H1 (cell line): ENCODE results near the gene GRAP. TPM values are rescaled to one million over a fixed set of nuclear protein-coding genes. Genes with fewer than 3 reads are reported as not detected.
"Not testable (repeated sequence)": the region's sequence is repeated elsewhere in the genome, so short reads cannot be mapped to it uniquely, and the experiment has no call there.

Source experiments
- CTCF ChIA-PET: fragments of 300-600 bp; sonication (Branson Sonifier 250); formaldehyde crosslinking; loops from one replicate; lab custom pipeline; 2021; ENCODE audit not compliant: partially characterized antibody; lab: Charles Lee
- POLR2A ChIA-PET: fragments of 300-600 bp; sonication (Branson Sonifier 250); formaldehyde crosslinking; loops from one replicate; lab custom pipeline; 2021; ENCODE audit warnings: inconsistent platforms; ENCODE audit not compliant: partially characterized antibody; lab: Charles Lee
- DNase-seq, 2 experiments: peaks; one replicate each; pipeline versions ENCODE4 v3.0.0 to v3.0.0-alpha.2; 2010 to 2022; ENCODE audit warnings: low spot score in 2 of 2, low read depth in 1 of 2, mixed read lengths in 1 of 2
- FAIRE-seq: peaks from 2 replicates; lab custom pipeline; 2011; peaks lifted over from hg19 to GRCh38; lab: Jason Lieb, UNC
- H2AFZ ChIP-seq: 2 replicates; pipeline ENCODE4 v1.8.1; 2012; ENCODE audit warnings: low read length, inconsistent platforms
- H2AK5ac ChIP-seq: 2 replicates; pipeline ENCODE4 v1.6.1; 2013; ENCODE audit warnings: low read depth, low read length
- H2BK120ac ChIP-seq: replicated peaks from 2 replicates; pipeline ENCODE3; 2013; ENCODE audit warnings: low read depth, low read length, inconsistent platforms
- H2BK12ac ChIP-seq: 2 replicates; pipeline ENCODE4 v1.6.1; 2013; ENCODE audit warnings: low read depth, low read length
- H2BK15ac ChIP-seq: 2 replicates; pipeline ENCODE4 v1.6.1; 2013; ENCODE audit warnings: low read length
- H2BK20ac ChIP-seq: 2 replicates; pipeline ENCODE4 v1.6.1; 2013; ENCODE audit warnings: low read length
- H2BK5ac ChIP-seq: 2 replicates; pipeline ENCODE4 v1.6.1; 2013; ENCODE audit warnings: low read depth, low read length
- H3K14ac ChIP-seq: 2 replicates; pipeline ENCODE4 v1.6.1; 2013; ENCODE audit warnings: inconsistent platforms; ENCODE audit not compliant: insufficient read length
- H3K18ac ChIP-seq: 2 replicates; pipeline ENCODE4 v1.6.1; 2013; ENCODE audit warnings: low read length; ENCODE audit errors: extremely low read depth
- H3K23ac ChIP-seq: 2 replicates; pipeline ENCODE4 v1.6.1; 2013; ENCODE audit warnings: inconsistent platforms; ENCODE audit not compliant: insufficient read length
- H3K23me2 ChIP-seq: 2 replicates; pipeline ENCODE4 v1.6.1; 2013; ENCODE audit warnings: low read depth, low read length
- H3K27ac ChIP-seq: 2 replicates; pipeline ENCODE4 v1.6.1; 2011; ENCODE audit warnings: low read depth, low read length, inconsistent platforms
- H3K27me3 ChIP-seq, 4 experiments: replicated peaks in 1 of 4; 1 replicate in 1 of 4; 2 replicates in 3 of 4; pipeline versions ENCODE4 v1.6.1 to v1.8.1; 2011 to 2013; ENCODE audit warnings: low read length in 3 of 4, mild to moderate bottlenecking in 3 of 4, inconsistent platforms in 2 of 4, mixed read lengths in 2 of 4, moderate library complexity in 1 of 4; ENCODE audit not compliant: control insufficient read depth in 3 of 4, insufficient read depth in 3 of 4; ENCODE audit errors: extremely low read depth in 1 of 4
- H3K36me3 ChIP-seq, 4 experiments: 2 replicates each; pipeline versions ENCODE4 v1.6.1 to v1.8.1; 2011 to 2013; ENCODE audit warnings: mild to moderate bottlenecking in 4 of 4, low read length in 3 of 4, moderate library complexity in 2 of 4, control low read depth in 1 of 4, inconsistent platforms in 1 of 4; ENCODE audit not compliant: insufficient read depth in 4 of 4, control insufficient read depth in 2 of 4
- H3K4ac ChIP-seq: replicated peaks from 2 replicates; pipeline ENCODE3; 2013; ENCODE audit warnings: low read length, low read depth, mixed read lengths, inconsistent platforms; ENCODE audit not compliant: insufficient read length
- H3K4me1 ChIP-seq, 4 experiments: replicated peaks in 1 of 4; 1 replicate in 1 of 4; 2 replicates in 3 of 4; pipeline versions ENCODE4 v1.6.1 to v1.8.1; 2011 to 2013; ENCODE audit warnings: low read length in 3 of 4, inconsistent platforms in 2 of 4, mixed read lengths in 1 of 4; ENCODE audit not compliant: insufficient read depth in 4 of 4, control insufficient read depth in 3 of 4
- H3K4me2 ChIP-seq, 2 experiments: 2 replicates each; pipeline versions ENCODE4 v1.6.1 to v1.8.1; 2011 to 2013; ENCODE audit warnings: low read depth in 2 of 2, low read length in 2 of 2, control low read depth in 1 of 2, inconsistent platforms in 1 of 2, mild to moderate bottlenecking in 1 of 2; ENCODE audit not compliant: insufficient read depth in 1 of 2
- H3K4me3 ChIP-seq, 4 experiments: fragments of 200-600, 300-600 bp in 1 of 4; sonication (generic), shearing (Covaris generic), sonication (Bioruptor Twin) in 1 of 4; 2 replicates each; pipeline versions ENCODE4 v1.5.1 to v1.8.1; 2011 to 2016; ENCODE audit warnings: low read length in 4 of 4, low read depth in 3 of 4, control low read depth in 2 of 4, inconsistent platforms in 2 of 4, mild to moderate bottlenecking in 2 of 4, mixed read lengths in 1 of 4, moderate library complexity in 1 of 4; ENCODE audit not compliant: insufficient read depth in 2 of 4; ENCODE audit errors: extremely low read depth in 1 of 4
- H3K56ac ChIP-seq: replicated peaks from 2 replicates; pipeline ENCODE3; 2013; ENCODE audit warnings: low read depth, mild to moderate bottlenecking, mixed read lengths, low read length, inconsistent platforms; ENCODE audit not compliant: insufficient read length
- H3K79me1 ChIP-seq: 2 replicates; pipeline ENCODE4 v1.6.1; 2013; ENCODE audit warnings: low read depth, low read length, control low read depth
- H3K79me2 ChIP-seq, 2 experiments: 2 replicates each; pipeline versions ENCODE4 v1.6.1 to v1.8.1; 2012 to 2013; ENCODE audit warnings: low read length in 2 of 2, mild to moderate bottlenecking in 2 of 2, inconsistent platforms in 1 of 2; ENCODE audit not compliant: insufficient read depth in 2 of 2, control insufficient read depth in 1 of 2
- H3K9ac ChIP-seq, 4 experiments: replicated peaks in 1 of 4; 1 replicate in 1 of 4; 2 replicates in 3 of 4; pipeline versions ENCODE4 v1.6.1 to v1.8.1; 2011 to 2013; ENCODE audit warnings: low read depth in 3 of 4, low read length in 3 of 4, control low read depth in 2 of 4, mild to moderate bottlenecking in 2 of 4, moderate library complexity in 2 of 4, inconsistent platforms in 1 of 4; ENCODE audit errors: extremely low read depth in 1 of 4
- H3K9me3 ChIP-seq, 2 experiments: 2 replicates each; pipeline versions ENCODE4 v1.6.1 to v1.8.1; 2012 to 2013; ENCODE audit warnings: mild to moderate bottlenecking in 2 of 2, moderate library complexity in 2 of 2, control low read depth in 1 of 2, inconsistent platforms in 1 of 2, low read depth in 1 of 2, low read length in 1 of 2, mixed read lengths in 1 of 2; ENCODE audit not compliant: insufficient read depth in 2 of 2
- H4K20me1 ChIP-seq, 2 experiments: replicated peaks in 1 of 2; 2 replicates each; pipeline versions ENCODE3 to v1.8.1; 2011 to 2013; ENCODE audit warnings: inconsistent platforms in 2 of 2, low read length in 2 of 2, mild to moderate bottlenecking in 1 of 2; ENCODE audit not compliant: insufficient read depth in 2 of 2, control insufficient read depth in 1 of 2
- H4K5ac ChIP-seq: 2 replicates; pipeline ENCODE4 v1.6.1; 2013; ENCODE audit warnings: low read length, low read depth, mixed read lengths, inconsistent platforms; ENCODE audit not compliant: insufficient read length
- H4K8ac ChIP-seq: 2 replicates; pipeline ENCODE4 v1.8.0; 2013; ENCODE audit warnings: mild to moderate bottlenecking, moderate library complexity, low read length, inconsistent platforms; ENCODE audit not compliant: insufficient read depth; ENCODE audit errors: extremely low read depth
- H4K91ac ChIP-seq: replicated peaks from 2 replicates; pipeline ENCODE3; 2013; ENCODE audit warnings: low read length, mixed read lengths, inconsistent platforms; ENCODE audit not compliant: insufficient read length
- WGBS, 2 experiments: shearing (Covaris generic) in 1 of 2; methylation state at CpG; one replicate each; pipeline versions ENCODE4 v1.1.6 to v1.1.7; 2013 to 2015; ENCODE audit warnings: low lambda C conversion rate in 2 of 2, mixed read lengths in 2 of 2, inconsistent platforms in 1 of 2, low coverage in 1 of 2, missing lambda C conversion rate in 1 of 2; ENCODE audit not compliant: insufficient replicate concordance in 2 of 2, insufficient coverage in 1 of 2, insufficient read length in 1 of 2; ENCODE audit errors: extremely low coverage in 1 of 2, missing lambda C conversion rate in 1 of 2; 5-methylcytosine and 5-hydroxymethylcytosine counted together
- long read RNA-seq, 2 experiments: library from RNA in 1 of 2; library from capped mRNA in 1 of 2; stranded (forward); transcript quantifications; one replicate each; pipeline ENCODE4 v2.0.0, GENCODE V29; 2021; ENCODE audit warnings: inconsistent platforms in 1 of 2
- polyA minus RNA-seq, 3 experiments: library from RNA; depleted of rRNA, polyadenylated mRNA; stranded (reverse); fragments of >200 nt; gene quantifications; 1 replicate in 2 of 3; 2 replicates in 1 of 3; pipeline ENCODE4 v1.2.3, GENCODE V29; 2011
- polyA plus RNA-seq, 7 experiments: library from polyadenylated mRNA; depleted of rRNA in 3 of 7; stranded (reverse) in 5 of 7; unstranded in 2 of 7; fragments of >200 nt in 5 of 7; fragments of 200-250 nt in 2 of 7; gene quantifications; 1 replicate in 5 of 7; 2 replicates in 1 of 7; 4 replicates in 1 of 7; pipeline versions ENCODE4 v1.2.1 to v1.2.3, GENCODE V29; 2011 to 2013; ENCODE audit warnings: missing spikeins in 2 of 7, mixed read lengths in 2 of 7
- total RNA-seq: library from RNA; stranded (reverse); fragmentation: NEBNext Ultra II Directional; extraction: Animal tissue kit (Norgen Biotek cat#: 25700); gene quantifications from 2 replicates; pipeline ENCODE4 v1.2.1, GENCODE V29; 2021

Gene GRAP
- total RNA-seq (0.24 and 0.29 TPM in 2 replicates), polyA plus RNA-seq (2011; rRNA removed) (0.18 and 0.24 TPM in 2 replicates), polyA minus RNA-seq (2011; rRNA and poly(A)+ RNA removed) (0.19 TPM in 1 of 2 replicates, not detected in the other)
- 0.23 TPM for polyA plus RNA-seq (2011; cell fraction: cytosol; rRNA removed)
- polyA plus RNA-seq (2011; cell fraction: nucleus; rRNA removed): 0.93 TPM
- 0.16 to 0.19 TPM in 2 of 4 replicates, not detected in the others for polyA plus RNA-seq (2012, experiment 1 of 2)
- 0.17 TPM for polyA plus RNA-seq (2012, experiment 2 of 2)
- 0.43 TPM for polyA plus RNA-seq (2013, experiment 1 of 2)
- 0.24 TPM for polyA plus RNA-seq (2013, experiment 2 of 2)
- polyA minus RNA-seq (2011; cell fraction: cytosol; rRNA and poly(A)+ RNA removed): not detected
- polyA minus RNA-seq (2011; cell fraction: nucleus; rRNA and poly(A)+ RNA removed): 1.00 TPM
- long read RNA-seq, experiment 1: 0 reads
- long read RNA-seq, experiment 2: 0 reads

DNA sequence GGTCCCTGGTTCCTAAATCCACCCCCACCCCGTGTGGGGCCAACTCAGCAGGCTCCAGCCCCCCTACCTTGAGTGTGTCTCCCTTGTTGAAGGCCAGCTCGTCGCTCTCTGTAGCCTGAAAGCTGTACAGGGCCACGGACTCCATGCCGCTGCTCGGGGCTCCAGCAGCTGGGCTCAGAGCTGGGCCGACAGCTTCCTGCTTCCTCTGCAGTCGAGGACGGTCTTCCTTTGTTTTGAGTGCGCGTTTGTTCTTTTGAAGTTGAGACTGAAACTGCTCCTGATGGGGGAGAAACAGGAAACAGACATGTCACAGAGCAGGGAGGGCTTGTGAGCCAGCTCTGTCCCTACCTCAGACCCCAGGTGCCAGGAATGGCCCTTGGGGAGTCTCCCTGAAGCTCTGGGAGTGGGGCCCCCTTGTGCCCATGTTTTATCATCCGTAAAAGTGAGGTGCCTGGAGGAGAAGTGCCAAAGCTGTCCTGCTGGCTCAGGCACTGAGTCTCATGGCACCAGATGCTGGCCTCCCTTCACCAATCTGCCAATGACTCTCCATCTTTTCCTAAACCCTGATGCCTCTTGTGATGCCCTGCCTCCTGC is at the start of gene GRAP:
Gene GRAP, minus strand, starts transcription at position 176 of the 594 bp plus-strand sequence. Its CDS starts 31 bp downstream, at position 145.
- H2BK120ac ChIP-seq, H2BK12ac ChIP-seq, H3K9me3 ChIP-seq, POLR2A ChIA-PET, H3K27ac ChIP-seq, H4K8ac ChIP-seq, H2BK20ac ChIP-seq, H3K79me2 ChIP-seq, CTCF ChIA-PET, H3K56ac ChIP-seq, H3K4me1 ChIP-seq, H3K27me3 ChIP-seq, H4K5ac ChIP-seq, H3K18ac ChIP-seq, DNase-seq, H3K79me1 ChIP-seq, H3K4ac ChIP-seq, H3K23me2 ChIP-seq, H3K23ac ChIP-seq, FAIRE-seq, H3K9ac ChIP-seq, H3K4me2 ChIP-seq, H3K36me3 ChIP-seq, H2AFZ ChIP-seq, H4K20me1 ChIP-seq, H3K14ac ChIP-seq, H2BK15ac ChIP-seq, H2AK5ac ChIP-seq, H4K91ac ChIP-seq, H2BK5ac ChIP-seq, H3K4me3 ChIP-seq: not testable (repeated sequence)
- WGBS, 2 experiments: no CpG with 5 or more reads among the region's 12 CpGs
